GM18519 (cell line): ENCODE results near the gene PEA15.

Experiments used
- ATAC-seq: cut with Tn5 transposase; IDR thresholded peaks from one replicate; pipeline ENCODE4 v1.9.1; 2021; ENCODE audit warnings: mild to moderate bottlenecking, moderate library complexity; ENCODE audit not compliant: unreplicated experiment, low FRiP score

Gene PEA15, protein sequence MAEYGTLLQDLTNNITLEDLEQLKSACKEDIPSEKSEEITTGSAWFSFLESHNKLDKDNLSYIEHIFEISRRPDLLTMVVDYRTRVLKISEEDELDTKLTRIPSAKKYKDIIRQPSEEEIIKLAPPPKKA

DNA sequence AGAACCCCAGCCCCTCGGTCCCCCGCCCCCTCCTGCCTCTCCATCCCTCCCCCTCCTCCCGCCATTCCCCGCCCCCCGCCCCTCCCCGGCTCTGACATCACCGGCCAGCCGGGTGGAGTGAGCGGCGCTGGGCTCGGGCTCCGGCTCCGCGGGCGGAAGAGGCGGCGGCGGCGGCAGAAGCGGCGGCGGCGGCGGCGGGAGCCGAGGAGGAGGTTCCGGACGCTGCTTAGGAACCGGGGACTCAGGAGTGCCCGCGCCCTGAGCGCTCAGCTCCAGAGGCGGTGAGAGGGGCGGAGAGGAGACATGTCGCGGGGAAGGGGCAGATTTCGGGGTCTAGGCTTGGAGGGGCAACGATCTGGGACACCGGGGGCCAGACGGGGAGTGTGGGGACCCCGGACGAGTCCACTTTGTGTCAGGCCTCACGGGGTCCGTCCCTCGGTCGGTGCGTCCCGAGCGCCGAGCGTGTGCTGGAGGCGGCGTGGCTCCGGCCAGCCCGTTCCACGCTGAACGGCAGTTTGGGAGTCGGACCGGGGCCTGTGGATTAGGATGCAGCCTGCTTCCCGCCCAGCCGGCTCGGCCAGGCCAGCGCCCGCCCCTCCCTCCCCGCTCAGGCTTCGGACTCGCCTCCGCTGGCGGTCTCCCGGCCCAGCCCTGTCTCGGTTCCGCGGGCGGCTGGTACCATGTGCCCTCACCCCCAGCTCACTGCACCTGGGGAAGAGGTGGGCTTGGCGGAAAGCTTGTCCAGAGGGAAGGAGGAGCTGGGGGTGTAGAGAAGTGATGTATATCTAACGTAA lies at the start of gene PEA15:
Gene PEA15 (plus strand): TSS at position 143 of the 794 bp plus-strand sequence. CDS start 6,161 bp downstream, outside the sequence.
- ATAC-seq, result no peak

DNA sequence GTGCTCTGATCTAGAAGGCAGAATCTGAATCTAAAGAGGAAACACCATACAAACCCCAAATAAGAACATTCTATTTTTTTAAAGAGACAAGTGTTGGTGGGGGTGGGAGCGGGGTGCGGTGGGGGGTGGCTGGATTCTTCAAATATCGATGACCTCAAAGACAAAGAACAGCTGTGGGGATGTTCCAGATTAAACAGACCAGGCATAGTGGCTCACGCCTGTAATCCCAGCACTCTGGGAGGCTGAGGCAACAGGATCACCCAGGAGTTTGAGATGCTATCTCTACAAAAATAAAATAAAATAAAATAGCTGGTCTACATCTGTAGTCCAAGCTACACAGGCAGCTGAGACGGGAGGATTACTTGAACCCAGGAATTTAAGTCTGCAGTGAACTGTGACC lies 48.8 kb upstream of the PEA15 start:
- no peak for ATAC-seq

DNA sequence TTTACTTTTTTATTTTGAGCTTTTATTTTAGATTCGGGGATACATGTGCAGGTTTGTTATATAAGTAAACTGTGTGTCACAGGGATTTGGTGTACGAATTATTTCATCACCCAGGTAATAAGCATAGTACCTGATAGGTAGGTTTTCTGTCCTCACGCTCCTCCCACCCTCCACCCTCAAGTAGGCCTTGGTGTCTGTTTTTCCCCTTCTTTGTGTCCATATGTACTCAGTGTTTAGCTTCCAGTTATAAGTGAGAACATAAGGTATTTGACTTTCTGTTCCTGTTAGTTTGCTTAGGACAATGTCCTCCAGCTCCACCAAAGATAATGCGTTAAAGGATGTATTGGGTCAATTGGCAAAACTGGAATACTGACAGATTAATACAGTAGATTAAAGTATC lies 48.0 kb upstream of the PEA15 start:
- no peak for ATAC-seq

DNA sequence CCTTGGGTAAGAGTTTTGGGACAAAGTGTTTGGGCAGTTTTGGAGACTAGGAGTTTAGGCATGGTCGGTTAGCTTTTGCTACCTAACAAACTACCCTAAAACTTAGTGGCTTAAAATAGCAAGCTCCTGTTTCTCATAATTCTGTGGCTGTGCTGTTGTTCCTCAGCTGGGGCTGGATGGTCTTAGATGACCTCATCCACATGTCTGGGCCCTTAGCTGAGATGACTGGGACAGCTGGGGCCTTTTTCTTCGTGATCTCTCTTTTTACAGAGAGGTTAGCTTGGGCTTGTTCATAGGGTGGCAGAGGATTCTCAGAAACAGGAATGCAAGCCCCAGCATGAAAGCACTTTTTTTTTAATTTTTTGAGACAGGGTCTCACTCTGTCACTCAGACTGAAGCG lies 47.2 kb upstream of the PEA15 start:
- no peak for ATAC-seq

DNA sequence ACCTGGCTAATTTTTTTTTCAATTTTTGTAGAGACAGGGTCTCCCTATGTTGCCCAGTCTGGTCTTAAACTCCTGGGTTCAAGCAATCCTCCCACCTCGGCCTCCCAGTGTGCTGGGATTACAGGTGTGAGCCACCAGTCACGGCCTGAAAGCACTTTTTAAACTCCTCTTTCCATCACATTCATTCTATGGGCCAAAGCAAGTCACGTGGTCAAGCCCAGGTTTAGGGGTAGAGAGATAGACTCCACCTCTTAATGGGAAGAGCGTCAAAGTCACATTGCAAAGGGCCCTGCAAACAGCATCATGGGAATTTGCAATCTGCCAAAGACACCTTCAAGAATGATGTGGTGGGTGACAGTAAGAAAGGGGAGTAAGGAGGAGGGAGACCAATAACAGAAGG lies 46.6 kb upstream of the PEA15 start:
- ATAC-seq, result no peak

DNA sequence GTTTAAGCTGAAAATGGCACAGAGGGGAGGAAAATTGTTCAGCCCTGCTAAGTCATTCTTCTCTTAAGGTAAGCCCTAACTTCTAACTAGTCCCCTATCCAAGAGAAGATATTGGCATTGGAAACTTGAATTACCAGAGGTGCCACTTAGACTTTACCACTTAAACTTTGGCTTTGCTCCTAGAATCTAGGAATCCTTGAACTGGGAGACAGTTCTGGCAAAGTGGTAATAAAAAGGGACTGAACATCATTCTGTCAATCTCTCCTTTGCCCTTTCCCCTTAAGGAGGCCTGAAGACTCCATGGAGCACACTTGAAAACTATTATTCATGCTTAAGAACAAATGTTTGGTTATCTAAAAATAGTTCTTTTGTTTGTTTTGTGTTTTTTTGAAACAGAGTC lies 45.3 kb upstream of the PEA15 start:
- ATAC-seq, result no peak

DNA sequence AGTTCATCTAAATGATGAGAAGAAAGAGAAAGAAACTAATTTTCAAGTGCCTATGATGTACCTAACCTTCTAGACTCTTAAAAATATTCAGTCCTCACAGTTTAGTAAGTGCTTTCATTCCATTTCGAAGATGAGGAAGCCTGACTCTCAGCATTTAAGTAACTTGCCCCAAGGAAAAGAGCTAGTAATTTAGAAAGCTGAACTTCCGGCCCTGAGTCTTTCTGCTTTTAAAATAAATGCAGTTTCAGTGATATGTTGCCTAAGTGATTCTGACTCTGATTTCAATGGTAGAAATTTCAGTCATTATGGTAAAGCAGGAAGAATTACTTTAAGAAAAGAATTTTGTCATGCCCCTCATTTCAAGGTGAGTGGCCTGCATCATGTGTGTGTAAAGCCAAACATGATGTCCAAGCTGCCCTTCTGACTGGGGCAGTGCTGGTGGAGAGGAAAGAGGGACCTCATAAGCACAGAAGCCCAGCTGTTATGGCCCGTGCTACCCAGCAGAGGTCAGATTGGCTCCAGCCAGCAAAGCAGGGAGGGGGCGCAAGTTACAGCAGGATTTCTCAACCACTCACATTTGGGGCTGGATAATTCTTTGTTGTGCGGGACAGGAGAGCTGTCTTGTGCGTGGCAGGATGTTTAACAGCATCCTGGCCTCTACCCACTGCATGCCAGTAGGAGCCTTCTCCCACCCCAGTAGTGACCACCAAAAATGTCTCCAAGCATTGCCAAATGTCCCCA lies 43.0 kb upstream of the PEA15 start:
- ATAC-seq, result no peak

DNA sequence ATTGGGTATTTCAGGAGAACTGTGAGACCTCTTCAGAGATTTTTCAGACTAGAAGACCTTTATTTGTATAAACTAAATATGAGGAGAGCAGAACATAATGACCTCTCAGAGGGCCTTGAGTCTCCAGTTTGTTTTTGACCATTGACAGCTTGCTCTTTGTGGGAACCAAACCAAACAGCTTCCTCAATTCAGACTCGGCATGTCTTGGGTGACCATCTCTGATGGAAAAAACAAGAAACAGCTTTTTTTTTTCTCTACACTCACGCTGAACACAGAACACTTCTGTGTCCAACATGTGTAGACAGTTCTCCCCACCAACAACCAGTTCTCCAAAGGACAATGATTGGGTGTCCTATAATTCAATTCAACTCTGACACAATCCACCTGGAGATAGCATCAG lies 42.3 kb upstream of the PEA15 start:
- no peak for ATAC-seq

DNA sequence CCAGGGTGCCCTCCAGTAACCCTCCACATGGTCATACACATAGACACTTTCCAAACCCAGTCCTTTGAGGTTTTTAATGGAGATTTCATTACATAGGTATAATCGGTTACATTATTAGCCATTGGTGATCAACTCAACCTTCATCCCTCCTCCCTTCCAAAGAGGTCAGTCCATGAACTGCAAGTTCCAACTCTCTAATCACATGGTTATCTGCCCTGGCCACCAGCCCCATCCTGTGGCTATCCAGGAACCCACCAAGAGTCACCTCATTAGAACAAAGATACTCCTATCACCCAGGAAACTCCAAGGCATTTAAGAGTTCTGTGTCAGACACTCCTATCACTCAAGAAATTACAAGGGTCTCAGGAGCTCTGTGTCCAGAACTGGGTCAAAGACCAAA lies 41.6 kb upstream of the PEA15 start:
- no peak for ATAC-seq

DNA sequence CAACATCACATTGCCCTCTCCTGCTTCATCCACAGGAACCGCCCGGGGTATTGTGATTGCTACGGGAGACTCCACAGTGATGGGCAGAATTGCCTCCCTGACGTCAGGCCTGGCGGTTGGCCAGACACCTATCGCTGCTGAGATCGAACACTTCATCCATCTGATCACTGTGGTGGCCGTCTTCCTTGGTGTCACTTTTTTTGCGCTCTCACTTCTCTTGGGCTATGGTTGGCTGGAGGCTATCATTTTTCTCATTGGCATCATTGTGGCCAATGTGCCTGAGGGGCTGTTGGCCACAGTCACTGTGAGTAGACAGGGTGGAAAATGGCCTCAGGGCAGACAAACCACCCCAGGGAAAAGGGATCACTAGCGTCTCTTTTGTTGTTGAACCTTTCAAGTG lies 41.1 kb upstream of the PEA15 start:
- no peak for ATAC-seq

DNA sequence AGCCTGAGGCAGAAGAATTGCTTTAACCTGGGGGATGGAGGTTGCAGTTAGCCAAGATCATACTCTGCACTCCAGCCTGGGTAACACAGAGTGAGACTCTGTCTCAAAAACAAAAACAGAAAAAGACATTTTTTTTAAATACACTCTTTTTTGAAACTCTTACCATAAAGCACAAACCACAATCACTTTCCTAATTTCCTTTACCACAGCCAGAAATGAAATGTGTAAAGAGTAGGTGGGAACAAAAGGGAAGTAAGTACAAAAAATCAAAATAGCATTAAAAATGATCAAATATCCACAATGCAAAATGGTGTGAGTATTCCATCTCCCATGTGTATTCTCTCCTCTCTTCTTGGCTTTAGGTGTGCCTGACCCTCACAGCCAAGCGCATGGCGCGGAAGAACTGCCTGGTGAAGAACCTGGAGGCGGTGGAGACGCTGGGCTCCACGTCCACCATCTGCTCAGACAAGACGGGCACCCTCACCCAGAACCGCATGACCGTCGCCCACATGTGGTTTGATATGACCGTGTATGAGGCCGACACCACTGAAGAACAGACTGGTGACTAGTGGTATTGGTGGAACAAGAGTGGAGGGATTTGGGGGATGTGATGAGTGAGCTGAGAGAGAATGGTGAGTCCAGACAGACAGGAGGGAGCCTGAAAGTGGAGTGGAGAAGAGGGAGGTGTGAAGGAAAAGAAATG lies 38.9 kb upstream of the PEA15 start:
- ATAC-seq, result no peak

DNA sequence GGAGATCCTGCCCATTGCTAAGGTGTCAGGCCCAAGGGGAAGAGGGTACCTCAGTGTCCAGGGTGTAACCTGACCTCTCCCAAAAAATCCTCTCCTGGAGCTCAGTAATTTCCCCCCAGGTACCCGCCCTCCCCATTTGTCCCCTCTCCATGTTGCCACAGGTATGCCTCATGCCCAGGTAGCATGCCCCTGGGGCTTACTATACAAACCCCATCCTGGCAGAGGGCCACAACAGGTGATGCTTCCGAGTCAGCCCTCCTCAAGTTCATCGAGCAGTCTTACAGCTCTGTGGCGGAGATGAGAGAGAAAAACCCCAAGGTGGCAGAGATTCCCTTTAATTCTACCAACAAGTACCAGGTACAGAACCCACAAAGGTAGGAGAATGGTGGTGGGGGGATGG lies 38.1 kb upstream of the PEA15 start:
- ATAC-seq, result no peak

DNA sequence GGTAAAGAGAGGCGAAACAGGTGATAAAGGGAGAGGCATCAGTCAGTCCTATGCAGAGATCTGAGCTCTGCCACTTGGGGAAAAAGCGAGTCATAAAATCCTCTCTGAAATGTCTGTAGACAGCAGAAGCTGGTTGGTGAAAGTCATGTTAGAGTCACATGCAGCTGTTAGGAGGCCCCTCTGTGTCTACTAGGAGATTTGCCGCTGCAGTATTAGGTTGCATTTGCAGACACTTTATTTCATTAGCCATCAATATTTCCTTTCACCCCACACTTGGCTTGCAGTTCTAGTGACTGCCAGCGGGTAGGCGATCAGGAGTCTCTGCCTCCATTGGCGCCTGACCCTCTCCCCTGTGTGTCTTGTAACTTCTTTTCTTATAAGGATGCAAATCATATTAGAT lies 37.6 kb upstream of the PEA15 start:
- ATAC-seq, result no peak

DNA sequence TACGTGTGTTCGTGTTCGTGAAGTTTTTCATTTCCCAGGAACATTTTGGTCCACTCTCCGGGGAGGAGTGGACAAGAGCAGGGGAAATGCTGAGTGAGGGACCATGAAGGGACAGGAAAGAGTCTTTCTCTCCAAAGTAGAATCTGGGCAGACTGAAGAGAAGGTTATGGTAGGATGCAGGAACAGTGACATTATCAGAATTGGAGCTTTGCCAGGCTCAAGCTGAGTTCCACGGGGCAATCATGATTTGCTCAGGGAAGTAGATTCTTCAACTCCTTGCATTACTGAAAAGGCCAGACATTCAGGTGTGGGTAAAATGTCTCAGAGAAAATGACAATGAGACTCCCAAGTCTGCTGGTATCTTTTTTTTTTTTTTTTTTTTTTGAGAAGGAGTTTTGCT lies 37.2 kb upstream of the PEA15 start:
- no peak for ATAC-seq

DNA sequence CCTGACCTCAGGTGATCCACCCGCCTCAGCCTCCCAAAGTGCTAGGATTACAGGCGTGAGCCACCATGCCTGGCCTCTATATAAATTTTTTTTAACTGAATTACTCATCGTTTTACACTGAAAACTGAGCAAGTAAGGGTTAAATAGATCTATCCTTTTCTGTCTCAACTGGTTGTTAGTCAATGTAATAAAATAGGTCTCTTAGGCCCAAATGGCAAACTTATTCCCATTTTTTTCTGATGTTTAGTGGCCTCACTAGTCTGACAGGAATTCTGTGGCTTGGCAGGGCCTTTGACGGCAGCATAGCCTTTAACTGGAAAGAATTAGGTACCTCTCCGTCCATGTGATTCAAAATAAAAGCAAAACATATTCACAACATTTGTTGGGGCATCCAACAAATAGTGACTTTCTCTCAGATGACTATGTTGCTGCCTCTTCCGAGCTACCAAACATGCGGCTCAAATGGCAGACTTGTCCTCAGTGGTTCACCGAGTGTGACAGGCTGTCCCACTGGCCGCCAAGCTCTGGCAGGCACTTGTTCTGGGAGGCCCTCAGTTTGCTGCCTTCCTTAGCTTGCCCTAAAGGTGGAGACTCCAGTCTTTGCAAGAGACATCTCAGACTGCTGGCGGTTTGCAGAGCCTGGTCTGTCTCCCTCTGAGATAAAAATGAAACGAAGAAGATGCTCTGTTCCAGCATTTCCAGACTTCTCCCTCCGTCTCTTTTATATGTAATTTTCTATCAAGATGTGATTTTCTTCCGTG lies 36.4 kb upstream of the PEA15 start:
- ATAC-seq, result no peak

DNA sequence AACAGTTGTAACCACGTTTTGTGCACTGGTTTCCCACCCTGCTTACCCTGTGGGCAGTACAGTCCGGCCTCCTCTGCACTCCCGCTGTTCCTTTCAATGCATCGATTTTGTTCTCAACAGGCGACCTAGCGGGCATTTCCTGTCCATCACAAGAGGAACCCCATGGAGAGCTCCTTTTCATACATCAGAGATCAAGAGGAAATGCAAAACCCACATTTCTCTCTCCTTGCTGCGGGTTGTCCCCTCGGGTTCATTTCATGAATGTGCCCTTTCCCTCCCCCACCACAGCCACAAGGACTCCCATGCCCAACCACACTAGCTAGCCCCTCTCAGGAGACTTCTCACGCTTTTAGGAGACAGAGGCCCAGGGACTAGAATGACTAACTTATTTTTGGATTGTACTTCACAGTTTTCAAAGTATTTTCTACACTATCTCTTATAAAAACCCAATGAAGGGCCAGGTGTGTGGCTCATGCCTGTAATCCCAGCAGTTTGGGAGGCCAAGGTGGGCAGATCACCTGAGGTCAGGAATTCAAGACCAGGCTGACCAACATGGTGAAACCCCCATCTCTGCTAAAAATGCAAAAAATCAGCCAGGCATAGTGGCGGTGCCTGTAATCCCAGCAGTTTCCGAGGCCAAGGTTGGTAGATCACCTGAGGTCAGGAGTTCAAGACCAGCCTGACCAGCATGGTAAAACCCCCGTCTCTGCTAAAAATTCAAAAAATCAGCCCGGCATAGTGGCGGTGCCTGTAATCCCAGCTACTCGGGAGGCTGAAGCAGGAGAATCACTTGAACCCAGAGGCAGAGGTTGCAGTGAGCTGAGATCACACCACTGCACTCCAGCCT lies 35.4 kb upstream of the PEA15 start:
- no peak for ATAC-seq

DNA sequence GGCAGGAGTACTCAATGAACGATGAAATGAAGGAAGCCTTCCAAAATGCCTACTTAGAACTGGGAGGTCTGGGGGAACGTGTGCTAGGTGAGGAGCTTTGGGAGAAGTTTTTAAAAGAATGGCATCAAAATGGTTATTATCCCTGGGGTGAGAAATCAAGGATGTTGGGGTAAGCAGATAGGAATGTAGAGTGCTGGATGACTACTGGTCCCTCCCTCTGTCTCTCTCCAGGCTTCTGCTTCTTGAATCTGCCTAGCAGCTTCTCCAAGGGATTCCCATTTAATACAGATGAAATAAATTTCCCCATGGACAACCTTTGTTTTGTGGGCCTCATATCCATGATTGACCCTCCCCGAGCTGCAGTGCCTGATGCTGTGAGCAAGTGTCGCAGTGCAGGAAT lies 33.8 kb upstream of the PEA15 start:
- no peak for ATAC-seq

DNA sequence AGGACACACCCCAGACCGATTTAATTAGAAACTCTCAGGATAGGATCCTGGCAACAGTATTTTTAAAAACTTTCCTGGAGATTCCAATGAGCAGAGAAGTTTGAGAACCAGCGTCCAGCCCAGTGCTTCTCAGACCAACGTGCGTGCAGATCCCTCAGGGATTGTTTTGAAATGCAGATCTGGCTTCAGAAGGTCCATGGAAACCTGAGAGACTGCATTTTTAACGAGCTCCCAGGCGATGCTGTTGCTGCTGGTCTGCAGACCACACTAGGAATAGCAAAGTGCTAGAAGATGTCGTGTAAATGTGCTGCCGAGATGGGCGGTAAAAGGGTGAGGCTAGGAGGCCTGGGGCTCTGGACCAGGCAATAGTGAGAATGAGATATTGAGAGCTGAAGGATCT lies 33.2 kb upstream of the PEA15 start:
- no peak for ATAC-seq

DNA sequence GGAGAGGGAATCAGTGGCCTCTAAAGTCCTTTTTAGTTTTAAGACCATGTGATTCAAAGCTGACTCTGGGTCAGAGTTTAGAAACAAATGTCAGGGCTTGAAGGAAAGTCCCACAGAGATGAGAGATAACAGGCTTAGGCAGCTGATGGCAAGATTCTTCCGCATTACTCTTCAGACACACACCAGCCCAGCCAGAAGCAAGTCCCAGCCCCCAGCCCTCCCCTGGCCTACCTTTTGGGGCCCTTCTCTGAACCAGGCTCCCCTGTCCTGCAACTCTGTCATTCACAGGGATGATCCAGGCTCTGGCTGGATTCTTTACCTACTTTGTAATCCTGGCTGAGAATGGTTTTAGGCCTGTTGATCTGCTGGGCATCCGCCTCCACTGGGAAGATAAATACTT lies 28.0 kb upstream of the PEA15 start:
- no peak for ATAC-seq

DNA sequence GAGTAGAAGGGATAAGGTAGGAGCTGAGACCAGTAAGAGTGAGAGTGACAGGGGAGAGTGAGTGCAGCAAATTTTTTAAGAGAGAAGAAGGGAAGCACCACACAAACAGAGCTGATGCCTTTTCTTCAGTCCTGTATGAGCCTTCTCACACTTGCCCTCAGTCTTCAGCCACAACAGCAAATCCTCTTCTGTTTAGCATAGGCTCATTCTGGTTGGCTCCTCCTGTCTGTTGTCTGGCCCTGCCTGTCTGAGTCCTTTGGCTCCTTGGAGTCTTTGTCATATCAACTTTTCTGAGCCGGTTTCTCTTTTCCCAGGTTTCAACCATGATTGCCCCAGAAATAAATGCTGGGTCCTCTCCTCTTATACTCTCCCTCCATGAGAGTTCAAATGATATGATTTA lies 27.5 kb upstream of the PEA15 start:
- no peak for ATAC-seq
